NOMO-1 (cell line): ENCODE results near the gene AVL9.
"Not testable (repeated sequence)": the region's sequence is repeated elsewhere in the genome, so short reads cannot be mapped to it uniquely, and the experiment has no call there.

Experiments used
- DNase-seq, 2 experiments: peaks; one replicate each; lab custom pipeline; 2025; ENCODE audit not compliant: unreplicated experiment in 2 of 2; lab: John Stamatoyannopoulos, UW

AVL9 gene

GRCh38 chr7:32494946-32495297 lies 367 bp upstream of the AVL9 start:
- DNase-seq: peak in 1 of 2 experiments; percentile 62

DNA sequence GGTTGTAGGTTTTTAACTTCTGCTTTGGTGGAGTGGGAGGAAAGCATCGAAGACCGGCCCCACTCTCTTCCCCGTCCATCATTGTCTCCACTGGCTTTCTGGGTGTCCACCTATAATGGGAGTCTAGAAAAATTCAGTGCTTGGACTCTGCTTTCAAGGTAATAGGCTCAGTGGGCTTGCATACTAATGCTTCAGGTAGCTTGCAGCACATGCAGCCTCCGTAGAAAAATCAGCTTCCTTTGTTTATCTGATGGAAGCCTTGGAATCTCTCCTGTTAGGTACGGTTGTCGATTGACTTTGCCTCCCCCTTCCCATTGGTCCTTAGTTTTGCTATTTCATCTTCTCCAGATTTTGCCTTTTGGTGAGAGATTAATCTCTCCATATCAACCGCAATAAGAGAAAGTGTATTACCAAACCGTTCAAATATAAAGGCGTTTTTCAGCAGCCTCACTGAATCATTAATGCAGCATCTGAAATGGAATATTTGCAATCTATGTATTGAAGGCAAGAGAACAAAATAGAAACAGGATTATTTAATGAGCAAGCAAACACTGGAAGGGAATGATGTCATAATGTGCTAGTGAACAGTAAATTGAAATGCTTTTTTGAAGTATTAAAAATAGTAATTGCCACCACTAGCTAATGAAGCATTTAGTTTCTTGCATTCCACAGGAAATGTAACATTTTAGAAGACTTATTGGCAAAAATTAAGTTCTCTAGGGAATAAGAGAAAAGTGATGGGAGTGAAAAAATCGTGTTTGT lies 944 bp downstream of the AVL9 start:
- DNase-seq: no peak

DNA sequence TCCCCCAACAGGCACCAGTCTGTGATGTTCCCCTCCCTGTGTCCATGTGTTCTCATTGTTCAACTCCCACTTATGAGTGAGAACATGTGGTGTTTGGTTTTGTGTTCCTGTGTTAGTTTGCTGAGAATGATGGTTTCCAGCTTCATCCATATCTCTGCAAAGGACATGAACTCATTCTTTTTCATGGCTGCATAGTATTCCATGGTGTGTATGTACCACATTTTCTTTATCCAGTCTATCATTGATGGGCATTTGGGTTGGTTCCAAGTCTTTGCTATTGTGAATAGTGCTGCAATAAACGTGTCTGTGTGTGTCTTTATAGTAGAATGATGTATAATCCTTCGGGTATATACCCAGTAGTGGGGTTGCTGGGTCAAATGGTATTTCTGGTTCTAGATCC lies 4.5 kb downstream of the AVL9 start:
- DNase-seq: not testable (repeated sequence)

DNA sequence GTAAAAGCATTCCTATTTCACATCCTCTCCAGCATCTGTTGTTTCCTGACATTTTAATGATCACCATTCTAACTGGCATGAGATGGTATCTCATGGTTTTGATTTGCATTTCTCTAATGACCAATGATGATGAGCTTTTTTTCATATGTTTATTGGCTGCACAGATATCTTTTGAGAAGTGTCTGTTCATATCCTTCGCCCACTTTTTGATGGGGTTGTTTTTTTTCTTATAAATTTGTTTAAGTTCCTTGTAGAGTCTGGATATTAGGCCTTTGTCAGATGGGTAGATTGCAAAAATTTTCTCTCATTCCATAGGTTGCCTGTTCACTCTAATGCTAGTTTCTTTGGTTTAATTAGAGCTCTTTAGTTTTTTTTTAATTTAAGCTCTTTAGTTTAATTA lies 4.9 kb downstream of the AVL9 start:
- not testable (repeated sequence) for DNase-seq

DNA sequence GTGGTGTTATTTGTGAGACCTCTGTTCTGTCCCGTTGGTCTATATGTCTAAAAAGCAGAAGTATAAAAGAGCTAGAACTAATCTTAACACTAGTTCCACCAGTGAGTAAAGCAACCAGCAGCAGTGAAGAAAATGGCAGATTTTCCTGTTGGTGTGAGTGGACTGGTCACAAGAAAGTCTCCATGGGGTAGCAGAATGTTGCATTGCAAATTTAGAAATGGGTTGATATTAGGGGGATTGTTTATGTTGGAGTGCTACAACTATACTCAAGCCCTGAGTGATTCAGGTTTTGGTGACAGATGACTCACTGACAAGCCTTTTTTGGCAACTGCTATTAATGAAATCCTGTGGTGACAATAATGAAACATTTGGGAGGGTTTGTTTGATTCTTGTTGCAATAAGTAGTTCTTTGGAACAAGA lies 5.6 kb downstream of the AVL9 start:
- peak; percentile 44 to 84 for DNase-seq

GRCh38 chr7:32501522-32501921 lies 6.2 kb downstream of the AVL9 start:
- no peak for DNase-seq

GRCh38 chr7:32502728-32503127 lies 7.4 kb downstream of the AVL9 start:
- DNase-seq: no peak

- peak in 1 of 2 experiments; percentile 56 for DNase-seq
Measured at GRCh38 chr7:32506266-32507054, 11.2 kb downstream of the AVL9 start.

DNA sequence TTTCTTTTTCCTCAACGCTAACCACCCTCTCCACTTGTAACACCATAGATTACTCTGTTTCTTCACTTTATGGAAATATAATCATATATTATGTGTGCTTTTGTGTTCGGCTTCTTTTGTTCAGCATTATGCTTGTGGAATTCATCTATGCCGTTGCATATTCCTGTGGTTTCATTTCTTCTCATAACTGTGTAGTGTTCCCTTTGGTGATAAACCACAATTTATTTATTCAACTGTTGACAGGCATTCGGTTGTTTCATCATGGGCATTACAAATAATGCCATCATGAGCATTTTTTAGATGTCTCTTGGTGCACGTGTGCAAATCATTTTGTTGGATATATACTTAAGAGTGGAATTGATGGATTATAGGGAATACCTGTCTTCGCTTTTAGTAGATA lies 12.1 kb downstream of the AVL9 start:
- DNase-seq: no peak

- DNase-seq: no peak
Measured at GRCh38 chr7:32511791-32512190, 16.5 kb downstream of the AVL9 start.

DNA sequence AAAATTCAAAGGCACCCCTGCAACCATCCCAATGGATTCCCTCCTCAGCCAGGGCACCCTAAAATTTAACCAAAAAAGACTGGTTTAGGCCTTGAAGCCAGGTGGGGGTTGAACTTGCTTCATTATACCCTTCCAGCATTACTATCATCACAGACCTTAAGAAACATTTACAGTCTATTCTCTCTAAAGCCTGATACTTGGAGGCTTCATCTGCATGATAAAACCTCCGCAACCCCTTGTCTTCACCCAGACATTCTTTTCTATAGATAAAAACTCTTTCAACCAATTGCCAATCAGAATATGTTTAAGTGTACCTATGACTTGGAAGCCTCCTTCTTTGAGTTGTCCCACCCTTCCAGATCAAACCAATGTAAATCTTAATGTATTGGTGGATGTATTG lies 17.9 kb downstream of the AVL9 start:
- no peak for DNase-seq

GRCh38 chr7:32515890-32516550 lies 20.7 kb downstream of the AVL9 start:
- peak in 1 of 2 experiments; percentile 43 for DNase-seq

- DNase-seq: no peak
Measured at GRCh38 chr7:32516551-32517100, 21.3 kb downstream of the AVL9 start.

DNA sequence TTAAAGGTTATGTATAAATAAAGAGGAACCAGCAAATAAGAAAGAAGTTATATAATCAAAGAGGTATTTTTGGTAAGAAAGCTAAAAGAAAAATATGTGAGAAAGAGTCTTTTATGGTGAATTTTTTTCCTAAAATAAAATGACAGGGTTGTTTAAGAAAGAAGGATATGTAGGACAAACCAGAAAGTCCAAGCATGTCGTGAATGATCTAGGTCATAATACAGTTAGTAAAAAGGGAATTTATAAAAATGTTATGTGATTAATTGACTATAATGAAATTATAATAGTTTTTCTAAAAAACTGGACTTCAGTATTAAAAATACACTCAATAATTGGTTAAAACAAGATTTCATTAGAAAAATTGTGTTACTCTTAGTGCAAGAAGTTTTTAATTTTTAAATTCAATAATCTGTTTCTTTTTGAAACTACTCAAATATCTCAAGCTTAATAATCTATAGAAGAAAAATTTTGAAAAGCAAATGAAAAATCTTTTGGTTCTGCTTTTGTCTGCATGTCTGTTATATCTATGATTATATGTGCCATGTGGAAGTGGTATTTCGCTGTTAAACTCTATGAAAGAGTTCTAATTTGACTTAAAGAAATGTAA lies 23.3 kb downstream of the AVL9 start:
- no peak for DNase-seq

DNA sequence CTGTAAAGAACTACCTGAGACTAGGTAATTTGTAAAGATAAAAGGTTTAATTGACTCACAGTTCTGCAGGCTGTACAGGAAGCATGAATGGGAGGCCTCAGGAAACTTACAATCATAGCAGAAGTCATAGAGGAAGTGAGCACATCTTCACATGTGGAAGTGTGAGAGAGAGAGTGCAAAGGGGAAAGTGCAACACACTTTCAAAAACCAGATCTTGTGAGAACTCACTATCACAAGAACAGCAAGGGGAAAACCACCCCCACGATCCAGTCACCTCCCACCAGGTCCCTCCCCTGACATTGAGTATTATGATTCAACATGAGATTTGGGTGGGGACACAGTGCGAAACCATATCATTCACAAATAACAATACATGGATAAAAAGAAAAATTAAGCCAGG lies 24.5 kb downstream of the AVL9 start:
- no peak for DNase-seq

DNA sequence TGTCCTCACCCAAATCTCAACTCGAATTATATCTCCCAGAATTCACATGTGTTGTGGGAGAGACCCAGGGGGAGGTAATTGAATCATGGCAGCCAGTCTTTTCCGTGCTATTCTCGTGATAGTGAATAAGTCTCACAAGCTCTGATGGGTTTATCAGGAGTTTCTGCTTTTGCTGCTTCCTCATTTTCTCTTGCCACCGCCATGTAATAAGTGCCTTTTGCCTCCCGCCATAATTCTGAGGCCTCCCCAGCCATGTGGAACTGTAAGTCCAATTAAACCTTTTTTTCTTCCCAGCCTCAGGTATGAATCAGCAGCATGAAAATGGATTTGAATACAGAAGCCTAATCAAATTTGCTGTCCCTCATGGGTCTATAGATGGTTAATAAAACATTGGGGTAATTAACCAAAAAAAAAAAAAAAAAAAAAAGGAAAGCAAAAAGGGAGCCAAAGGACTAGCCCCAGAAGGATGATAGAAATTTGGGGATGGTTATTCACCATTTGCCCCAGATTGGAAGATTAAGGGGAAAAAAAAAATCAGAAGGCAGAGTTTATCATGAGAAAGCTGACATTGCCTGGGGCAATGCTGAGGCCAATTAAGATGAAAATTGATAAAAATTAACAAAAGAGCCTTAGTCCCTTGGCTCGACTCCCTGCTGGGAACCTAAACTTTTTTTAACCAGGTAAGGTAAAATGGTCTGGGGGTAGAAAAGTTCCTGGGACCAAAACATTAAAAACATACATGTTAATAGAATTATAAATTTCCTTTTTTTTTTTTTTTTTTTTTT lies 27.6 kb downstream of the AVL9 start:
- DNase-seq: no peak

GRCh38 chr7:32524631-32525030 lies 29.3 kb downstream of the AVL9 start:
- DNase-seq: no peak

DNA sequence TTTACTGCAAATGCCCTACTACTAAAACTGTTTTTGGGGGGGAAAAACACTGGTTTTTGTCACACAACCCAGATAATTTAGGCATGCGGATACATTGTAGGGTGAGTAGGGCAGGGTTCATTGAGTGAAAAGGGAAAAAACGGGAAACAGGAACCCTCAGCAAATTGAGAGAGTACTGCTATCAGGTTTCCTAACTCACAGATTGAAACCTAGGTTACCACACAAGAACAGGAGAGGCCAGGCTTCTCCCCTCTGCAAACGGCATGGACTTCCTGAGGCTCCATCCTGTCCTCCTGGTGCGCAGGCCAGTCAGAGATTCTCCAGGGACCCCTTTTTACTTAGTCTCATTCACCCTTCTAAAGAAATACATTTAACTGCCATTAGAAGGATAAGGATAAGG lies 30.6 kb downstream of the AVL9 start:
- DNase-seq: no peak

DNA sequence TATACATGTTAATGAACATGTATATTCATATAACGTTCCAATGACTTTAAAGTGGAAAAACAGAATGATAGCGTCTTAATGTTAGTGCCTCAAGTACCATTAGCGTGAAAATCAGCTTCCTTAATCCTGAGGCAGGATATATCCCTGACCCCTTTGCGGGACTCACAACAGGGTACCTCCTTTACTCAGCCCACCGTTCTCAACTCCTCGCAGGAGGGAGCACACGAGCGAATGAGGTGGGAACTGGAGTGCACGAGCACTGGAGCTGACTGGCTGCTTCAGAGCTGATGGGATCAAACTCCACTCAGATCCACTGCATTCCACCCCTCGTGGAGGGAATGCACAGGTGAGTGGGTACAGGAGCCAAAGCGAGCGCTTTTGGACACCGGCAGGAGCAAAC lies 36.1 kb downstream of the AVL9 start:
- DNase-seq: no peak

GRCh38 chr7:32532086-32532485 lies 36.8 kb downstream of the AVL9 start:
- no peak for DNase-seq
